Activated CD4-positive, alpha-beta T cell treated with anti-CD3 and anti-CD28 coated beads, Interleukin-2, amount 10 ng/mL, durations not matched to agents 24 days and 14 days (primary cell): Measurements from ENCODE around the gene RERE. TPM values are rescaled to one million over a fixed set of nuclear protein-coding genes. Genes with fewer than 3 reads are reported as not detected.

ENCODE experiments used
- DNase-seq: peaks from one replicate; pipeline ENCODE4 v3.0.0; 2022
- H3K27ac Mint-ChIP-seq: one replicate; pipeline ENCODE4 v1.8.0; 2022; ENCODE audit warnings: mild to moderate bottlenecking, mixed read lengths
- H3K27me3 Mint-ChIP-seq: one replicate; pipeline ENCODE4 v1.8.0; 2022; ENCODE audit warnings: mixed read lengths
- H3K36me3 Mint-ChIP-seq: one replicate; pipeline ENCODE4 v1.8.0; 2022; ENCODE audit warnings: low read depth, mild to moderate bottlenecking, mixed read lengths
- H3K4me1 Mint-ChIP-seq: one replicate; pipeline ENCODE4 v1.8.0; 2021; ENCODE audit warnings: mixed read lengths
- H3K4me3 Mint-ChIP-seq: one replicate; pipeline ENCODE4 v1.8.0; 2022; ENCODE audit warnings: mild to moderate bottlenecking, moderate library complexity, mixed read lengths
- H3K9me3 Mint-ChIP-seq: one replicate; pipeline ENCODE4 v1.8.0; 2021; ENCODE audit warnings: mixed read lengths
- intact Hi-C: fragments of 100-400 bp; cut with micrococcal nuclease; formaldehyde crosslinking; loops from one replicate; pipeline ENCODE4 v1.15.1; 2023
- total RNA-seq: library from RNA; stranded (reverse); gene quantifications from 2 replicates; pipeline ENCODE4 v1.2.3, GENCODE V29; 2022

The RERE gene
- total RNA-seq, 1 donor from 2014 or later = 85.6 TPM

- intact Hi-C loops = no loop called here
- no peak for DNase-seq
- no peaks in the 10 kb centered on the region for H3K9me3 Mint-ChIP-seq
- H3K4me1 Mint-ChIP-seq = no peaks in the 10 kb centered on the region
- no peaks in the 10 kb centered on the region for H3K27me3 Mint-ChIP-seq
- no peak overlapping the region for H3K27ac Mint-ChIP-seq
- H3K36me3 Mint-ChIP-seq = no peaks in the 10 kb centered on the region
- H3K4me3 Mint-ChIP-seq = no peak overlapping the region
These were observed 479.5 kb downstream of the RERE start for GRCh38 chr1:8337776-8338525.

DNA sequence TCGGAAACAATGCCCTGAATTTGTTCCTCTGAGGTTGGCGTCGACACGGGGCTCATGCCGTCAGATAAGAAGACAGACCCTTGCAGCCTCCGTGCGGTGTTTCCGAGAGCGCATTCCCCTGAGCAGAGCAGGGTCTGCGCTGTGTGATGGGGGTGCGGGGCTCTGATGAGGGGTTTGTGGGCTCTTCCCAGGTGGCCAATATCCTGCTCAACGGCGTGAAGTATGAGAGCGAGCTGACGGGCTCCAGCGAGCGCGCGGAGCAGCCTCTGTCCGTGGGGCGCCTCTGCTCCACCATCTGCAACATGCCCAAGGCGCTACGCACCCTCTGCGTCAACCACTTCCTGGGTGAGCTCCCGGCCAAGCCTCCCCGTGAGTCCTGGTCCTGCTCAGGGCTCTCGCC, 482.2 kb downstream of the RERE start:
- H3K4me1 Mint-ChIP-seq = no peaks in the 10 kb centered on the region
- no peak for DNase-seq
- intact Hi-C loops = no loop called here
- H3K9me3 Mint-ChIP-seq = no peaks in the 10 kb centered on the region
- no peaks in the 10 kb centered on the region for H3K36me3 Mint-ChIP-seq
- no peaks in the 10 kb centered on the region for H3K27me3 Mint-ChIP-seq
- no peak overlapping the region for H3K4me3 Mint-ChIP-seq
- H3K27ac Mint-ChIP-seq = no peak overlapping the region

- Mint-ChIP-seq H3K4me3 (no peak overlapping the region), H3K4me1 (no peaks in the 10 kb centered on the region), H3K36me3 (no peaks in the 10 kb centered on the region), H3K9me3 (no peaks in the 10 kb centered on the region), H3K27ac (no peak overlapping the region), H3K27me3 (no peaks in the 10 kb centered on the region)
- intact Hi-C loops = no loop called here
- no peak for DNase-seq
These were observed 483.2 kb downstream of the RERE start for GRCh38 chr1:8334106-8334851.

GRCh38 chr1:8333246-8333987, 484.0 kb downstream of the RERE start:
- Mint-ChIP-seq H3K9me3 (no peaks in the 10 kb centered on the region), H3K27ac (no peak overlapping the region), H3K4me1 (no peaks in the 10 kb centered on the region), H3K36me3 (no peaks in the 10 kb centered on the region), H3K27me3 (no peaks in the 10 kb centered on the region), H3K4me3 (no peak overlapping the region)
- intact Hi-C loops = no loop called here
- no peak for DNase-seq

GRCh38 chr1:8332806-8333205, 484.6 kb downstream of the RERE start:
- Mint-ChIP-seq H3K27me3 (no peaks in the 10 kb centered on the region), H3K27ac (no peak overlapping the region), H3K4me1 (no peaks in the 10 kb centered on the region), H3K4me3 (no peak overlapping the region), H3K36me3 (no peaks in the 10 kb centered on the region), H3K9me3 (no peaks in the 10 kb centered on the region)
- DNase-seq = no peak
- intact Hi-C loops = no loop called here

DNA sequence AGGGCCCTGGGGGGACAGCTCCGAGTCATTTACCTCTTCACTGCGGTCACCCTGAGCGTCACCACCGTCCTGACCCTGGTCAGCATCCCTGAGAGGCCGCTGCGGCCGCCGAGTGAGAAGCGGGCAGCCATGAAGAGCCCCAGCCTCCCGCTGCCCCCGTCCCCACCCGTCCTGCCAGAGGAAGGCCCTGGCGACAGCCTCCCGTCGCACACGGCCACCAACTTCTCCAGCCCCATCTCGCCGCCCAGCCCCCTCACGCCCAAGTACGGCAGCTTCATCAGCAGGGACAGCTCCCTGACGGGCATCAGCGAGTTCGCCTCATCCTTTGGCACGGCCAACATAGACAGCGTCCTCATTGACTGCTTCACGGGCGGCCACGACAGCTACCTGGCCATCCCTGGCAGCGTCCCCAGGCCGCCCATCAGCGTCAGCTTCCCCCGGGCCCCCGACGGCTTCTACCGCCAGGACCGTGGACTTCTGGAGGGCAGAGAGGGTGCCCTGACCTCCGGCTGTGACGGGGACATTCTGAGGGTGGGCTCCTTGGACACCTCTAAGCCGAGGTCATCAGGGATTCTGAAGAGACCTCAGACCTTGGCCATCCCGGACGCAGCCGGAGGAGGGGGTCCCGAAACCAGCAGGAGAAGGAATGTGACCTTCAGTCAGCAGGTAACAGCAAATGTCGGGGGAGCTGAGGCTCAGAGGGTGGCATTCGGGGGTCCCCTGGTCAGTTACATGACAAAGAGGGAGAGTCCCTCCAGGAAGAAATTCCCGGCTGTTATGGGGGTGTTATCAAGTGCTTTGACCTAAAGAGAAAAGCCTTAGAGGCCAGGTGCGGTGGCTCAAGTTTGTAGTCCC, 486.9 kb downstream of the RERE start:
- H3K36me3 Mint-ChIP-seq = no peaks in the 10 kb centered on the region
- H3K4me1 Mint-ChIP-seq = no peaks in the 10 kb centered on the region
- no peak for DNase-seq
- H3K9me3 Mint-ChIP-seq = no peaks in the 10 kb centered on the region
- intact Hi-C loops = no loop called here
- H3K27ac Mint-ChIP-seq = no peak overlapping the region
- H3K27me3 Mint-ChIP-seq = no peaks in the 10 kb centered on the region
- H3K4me3 Mint-ChIP-seq = no peak overlapping the region

DNA sequence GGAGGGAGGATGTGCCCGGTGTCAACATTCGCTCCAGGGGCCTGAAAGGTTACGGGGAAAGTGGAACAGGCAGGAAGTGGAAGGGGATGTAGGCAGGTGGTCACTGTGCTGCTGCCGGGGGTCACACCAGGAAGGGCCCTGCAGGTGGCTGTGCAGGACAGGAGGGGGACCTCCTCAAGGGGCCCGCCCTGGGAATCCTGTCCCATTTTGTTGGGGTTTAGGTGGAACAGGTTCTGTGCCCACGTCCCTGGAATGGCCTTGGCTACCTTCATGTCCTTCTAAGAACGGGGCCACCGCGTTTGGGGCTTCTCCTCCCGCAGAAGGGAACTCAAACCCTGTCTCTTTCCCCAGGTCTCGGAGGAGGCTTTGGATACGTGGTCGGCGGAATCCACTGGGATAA, 487.6 kb downstream of the RERE start:
- Mint-ChIP-seq H3K9me3 (no peaks in the 10 kb centered on the region), H3K4me1 (no peaks in the 10 kb centered on the region), H3K27ac (no peak overlapping the region), H3K36me3 (no peaks in the 10 kb centered on the region), H3K27me3 (no peaks in the 10 kb centered on the region), H3K4me3 (no peak overlapping the region)
- DNase-seq = no peak
- intact Hi-C loops = no loop called here

GRCh38 chr1:8329439-8329838, 488.0 kb downstream of the RERE start:
- Mint-ChIP-seq H3K27me3 (no peaks in the 10 kb centered on the region), H3K4me1 (no peaks in the 10 kb centered on the region), H3K27ac (no peak overlapping the region), H3K9me3 (no peaks in the 10 kb centered on the region), H3K4me3 (no peak overlapping the region), H3K36me3 (no peaks in the 10 kb centered on the region)
- intact Hi-C loops = no loop called here
- no peak for DNase-seq

GRCh38 chr1:8328271-8328670, 489.2 kb downstream of the RERE start:
- no peak overlapping the region for H3K4me3 Mint-ChIP-seq
- H3K27me3 Mint-ChIP-seq = no peaks in the 10 kb centered on the region
- H3K27ac Mint-ChIP-seq = no peak overlapping the region
- DNase-seq = no peak
- no peaks in the 10 kb centered on the region for H3K4me1 Mint-ChIP-seq
- intact Hi-C loops = no loop called here
- no peaks in the 10 kb centered on the region for H3K36me3 Mint-ChIP-seq
- H3K9me3 Mint-ChIP-seq = no peaks in the 10 kb centered on the region

- peaks cover 2% of the 10 kb centered on the region for H3K36me3 Mint-ChIP-seq
- H3K27ac Mint-ChIP-seq = no peak overlapping the region
- H3K27me3 Mint-ChIP-seq = no peaks in the 10 kb centered on the region
- no peak overlapping the region for H3K4me3 Mint-ChIP-seq
- intact Hi-C loops = no loop called here
- peaks cover 8% of the 10 kb centered on the region for H3K9me3 Mint-ChIP-seq
- DNase-seq = no peak
- peaks cover 4% of the 10 kb centered on the region for H3K4me1 Mint-ChIP-seq
These were observed 491.2 kb downstream of the RERE start for GRCh38 chr1:8326265-8326664.

DNA sequence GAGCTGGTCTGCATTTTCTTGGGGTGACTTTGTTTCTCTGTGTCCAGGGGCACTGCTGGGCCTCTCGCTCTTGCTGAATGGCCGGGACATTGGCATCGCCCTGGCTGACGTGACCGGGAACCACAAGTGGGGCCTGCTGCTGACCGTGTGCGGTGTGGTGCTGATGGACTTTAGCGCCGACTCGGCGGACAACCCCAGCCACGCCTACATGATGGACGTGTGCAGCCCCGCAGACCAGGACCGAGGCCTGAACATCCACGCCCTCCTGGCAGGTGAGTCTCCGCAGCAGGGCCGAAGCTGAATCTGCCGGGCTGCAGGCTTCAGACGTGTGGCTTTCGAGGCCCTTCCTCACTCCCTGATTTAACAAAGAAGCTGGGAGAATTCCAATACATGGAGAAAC, 491.7 kb downstream of the RERE start:
- Mint-ChIP-seq H3K27me3 (no peaks in the 10 kb centered on the region), H3K4me1 (peaks cover 5% of the 10 kb centered on the region), H3K9me3 (peaks cover 8% of the 10 kb centered on the region), H3K36me3 (peaks cover 2% of the 10 kb centered on the region), H3K27ac (no peak overlapping the region), H3K4me3 (no peak overlapping the region)
- intact Hi-C loops = no loop called here
- no peak for DNase-seq

- no peak for DNase-seq
- Mint-ChIP-seq H3K36me3 (peaks cover 2% of the 10 kb centered on the region), H3K27me3 (peaks cover 11% of the 10 kb centered on the region), H3K4me1 (peaks cover 5% of the 10 kb centered on the region), H3K4me3 (no peak overlapping the region), H3K27ac (no peak overlapping the region), H3K9me3 (peaks cover 8% of the 10 kb centered on the region)
- intact Hi-C loops = no loop called here
These were observed 493.1 kb downstream of the RERE start for GRCh38 chr1:8324176-8324810.

DNA sequence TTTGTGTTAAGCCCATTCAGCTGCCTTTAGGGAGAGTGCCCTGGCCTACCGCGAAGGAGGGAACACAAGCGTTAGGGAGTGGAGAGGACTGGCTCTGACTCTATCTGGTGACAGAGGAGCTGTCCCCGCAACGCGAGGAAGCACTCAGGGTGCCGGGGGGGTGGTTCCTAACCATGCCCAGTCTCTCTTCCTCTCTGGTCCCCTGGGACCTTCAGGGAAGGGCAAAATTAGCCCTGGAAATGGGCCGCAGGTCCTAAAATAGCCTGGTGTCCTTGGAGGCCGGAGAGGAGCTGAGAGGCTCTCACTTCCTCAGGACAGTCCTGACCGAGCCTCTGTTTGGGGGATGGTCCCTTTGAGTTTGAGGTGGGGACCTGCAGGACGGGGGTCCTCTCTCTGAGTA, 493.7 kb downstream of the RERE start:
- peaks cover 15% of the 10 kb centered on the region for H3K27me3 Mint-ChIP-seq
- H3K9me3 Mint-ChIP-seq = peaks cover 8% of the 10 kb centered on the region
- DNase-seq = no peak
- H3K4me3 Mint-ChIP-seq = no peak overlapping the region
- H3K27ac Mint-ChIP-seq = no peak overlapping the region
- H3K36me3 Mint-ChIP-seq = peaks cover 2% of the 10 kb centered on the region
- peaks cover 6% of the 10 kb centered on the region for H3K4me1 Mint-ChIP-seq
- intact Hi-C loops = no loop called here
